ENCODE measurements around the gene HIVEP2.

The HIVEP2 gene

DNA sequence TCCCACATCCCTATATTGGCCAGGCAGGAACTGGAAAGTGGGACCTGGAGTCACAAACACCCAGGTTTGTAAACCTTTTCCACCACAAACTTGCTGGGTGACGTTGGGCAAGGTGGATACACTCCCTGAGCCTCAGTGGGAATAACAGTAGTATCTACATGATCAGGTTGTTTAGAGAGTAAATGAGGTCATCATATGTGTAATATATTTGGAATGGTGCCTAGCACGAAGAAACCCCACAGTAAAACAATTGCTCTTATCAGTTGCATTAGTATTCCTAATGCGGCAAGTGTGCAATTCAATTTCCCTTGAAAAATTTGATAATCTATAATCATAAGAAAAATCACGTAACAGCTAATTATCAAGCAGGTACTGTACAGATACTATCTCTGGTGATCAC, 51.9 kb downstream of the HIVEP2 start:
- DNase-seq (ENCODE audit: low read depth, low spot score) = no peak

DNA sequence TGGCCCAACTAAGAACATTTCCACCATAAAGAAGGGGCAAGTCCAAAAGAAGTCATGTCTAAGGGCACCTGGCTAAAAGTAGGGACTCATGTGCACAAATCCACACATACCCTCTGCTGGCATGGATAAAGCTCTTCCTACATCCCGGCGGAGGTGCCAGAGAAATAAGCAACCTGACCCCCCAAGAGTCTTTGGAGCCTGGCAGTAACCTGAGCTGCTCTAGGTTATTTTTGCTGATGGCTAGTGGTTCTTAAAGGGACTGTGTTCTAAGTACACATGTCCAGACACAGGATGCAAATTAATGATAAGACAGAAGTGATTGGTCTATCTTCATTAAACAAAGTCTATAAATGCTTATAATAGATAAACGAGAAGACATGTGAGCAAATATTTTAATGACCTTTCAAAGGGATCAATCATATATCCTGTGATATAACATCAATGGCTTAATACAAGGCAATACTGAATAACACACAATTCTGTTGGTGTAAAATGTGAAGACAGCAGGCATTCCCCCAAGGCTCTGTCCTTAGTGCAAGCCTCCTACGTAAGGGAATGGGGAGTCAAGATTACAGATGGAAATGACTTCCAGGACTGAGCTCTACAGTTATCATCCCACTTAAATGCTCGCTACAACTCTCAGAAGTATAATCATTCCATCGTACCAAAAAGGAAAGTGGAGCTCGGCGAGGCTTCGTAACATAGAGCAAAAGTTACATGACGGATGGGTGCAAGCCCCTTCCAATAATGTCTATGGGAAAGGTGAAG, 52.5 kb downstream of the HIVEP2 start:
- no peak for DNase-seq (ENCODE audit: low read depth, low spot score)

DNA sequence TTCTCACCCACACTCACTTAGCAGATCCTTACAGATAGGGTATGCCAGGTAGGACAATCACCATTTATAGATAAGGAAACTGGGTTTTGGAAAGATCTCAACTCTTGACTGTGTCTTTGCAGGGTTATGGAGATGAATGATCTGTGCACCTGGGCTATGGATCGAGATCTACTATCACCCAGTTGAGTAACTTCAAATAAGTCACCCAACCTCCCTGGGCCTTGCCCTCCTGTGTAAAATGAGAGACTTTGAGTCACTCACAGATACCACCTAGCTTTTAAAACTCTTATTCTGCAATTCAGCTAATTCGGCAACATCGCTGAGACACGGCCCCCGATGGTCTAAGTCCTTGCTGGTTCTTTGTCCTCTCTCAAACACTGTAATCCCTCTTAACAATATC, 53.5 kb downstream of the HIVEP2 start:
- DNase-seq (ENCODE audit: low read depth, low spot score) = no peak

DNA sequence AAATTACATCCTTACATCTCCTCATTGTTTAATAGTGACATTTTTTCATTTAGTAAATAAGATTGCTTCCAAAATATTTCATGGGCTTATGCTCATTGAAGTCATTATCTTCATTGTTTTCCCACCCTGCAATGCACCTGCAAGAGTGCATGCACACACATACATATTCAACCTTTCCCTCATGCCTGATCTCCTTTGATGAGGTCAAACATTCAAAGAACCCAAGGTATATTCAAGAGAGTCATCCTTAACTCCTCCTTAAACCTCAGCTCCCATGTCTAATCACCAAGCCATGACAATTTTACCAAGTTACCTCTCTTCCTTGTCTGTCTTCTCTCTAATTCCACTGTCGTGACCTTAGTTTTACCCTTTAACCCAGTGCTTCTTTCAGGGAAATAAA, 56.5 kb downstream of the HIVEP2 start:
- no peak for DNase-seq (ENCODE audit: low read depth, low spot score)

DNA sequence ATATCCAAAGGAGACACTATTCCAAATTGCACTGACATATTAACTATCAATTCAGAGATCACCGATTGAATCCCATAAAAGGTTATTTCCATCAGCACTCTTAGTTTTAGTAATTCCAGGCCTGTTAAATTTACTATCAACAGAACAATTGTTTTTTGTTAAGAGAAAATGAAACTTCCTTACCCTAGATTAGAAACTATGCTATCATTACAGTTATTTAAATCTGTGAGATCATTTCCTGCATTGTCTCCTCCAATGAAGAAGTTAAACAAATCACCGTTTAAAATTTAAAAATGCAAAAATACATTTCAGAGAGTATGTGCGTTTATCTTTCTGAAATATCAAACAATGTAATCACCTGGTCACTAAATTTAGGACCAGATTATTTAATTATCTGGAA, 57.5 kb downstream of the HIVEP2 start:
- DNase-seq (ENCODE audit: low read depth, low spot score) = no peak

DNA sequence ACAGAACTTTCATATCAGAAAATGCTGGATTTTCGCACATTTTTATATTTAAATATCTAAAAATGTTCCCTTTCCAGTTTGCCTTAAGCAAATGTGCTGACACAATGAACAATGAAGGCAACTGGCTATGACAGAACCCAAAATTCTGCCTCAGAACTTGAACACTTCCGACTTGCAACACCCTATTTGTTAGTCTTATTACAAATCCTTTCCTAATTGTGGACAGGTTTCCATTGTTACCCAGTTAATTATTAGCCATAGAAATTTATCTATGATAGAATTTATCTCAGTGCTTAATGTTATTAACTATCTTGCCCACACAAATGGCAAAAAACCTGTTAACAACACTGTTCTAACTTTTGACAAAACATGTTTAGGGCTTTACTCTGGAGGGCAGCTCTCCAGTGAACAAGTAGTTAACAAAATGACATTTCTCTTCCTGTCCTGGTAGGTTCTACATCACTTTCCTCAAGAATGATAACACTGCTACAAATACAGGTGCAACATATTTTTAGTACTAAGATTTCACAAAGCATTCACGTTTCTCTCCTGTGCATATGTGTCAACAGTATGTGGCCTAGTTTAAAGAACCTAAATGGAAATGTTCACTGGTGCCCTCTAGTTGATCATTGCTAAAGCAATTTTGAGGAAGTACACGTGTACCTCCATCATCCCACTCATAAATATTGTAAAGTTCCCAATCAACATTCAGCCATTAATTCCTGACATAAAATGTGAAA, 58.4 kb downstream of the HIVEP2 start:
- DNase-seq (ENCODE audit: low read depth, low spot score) = no peak

DNA sequence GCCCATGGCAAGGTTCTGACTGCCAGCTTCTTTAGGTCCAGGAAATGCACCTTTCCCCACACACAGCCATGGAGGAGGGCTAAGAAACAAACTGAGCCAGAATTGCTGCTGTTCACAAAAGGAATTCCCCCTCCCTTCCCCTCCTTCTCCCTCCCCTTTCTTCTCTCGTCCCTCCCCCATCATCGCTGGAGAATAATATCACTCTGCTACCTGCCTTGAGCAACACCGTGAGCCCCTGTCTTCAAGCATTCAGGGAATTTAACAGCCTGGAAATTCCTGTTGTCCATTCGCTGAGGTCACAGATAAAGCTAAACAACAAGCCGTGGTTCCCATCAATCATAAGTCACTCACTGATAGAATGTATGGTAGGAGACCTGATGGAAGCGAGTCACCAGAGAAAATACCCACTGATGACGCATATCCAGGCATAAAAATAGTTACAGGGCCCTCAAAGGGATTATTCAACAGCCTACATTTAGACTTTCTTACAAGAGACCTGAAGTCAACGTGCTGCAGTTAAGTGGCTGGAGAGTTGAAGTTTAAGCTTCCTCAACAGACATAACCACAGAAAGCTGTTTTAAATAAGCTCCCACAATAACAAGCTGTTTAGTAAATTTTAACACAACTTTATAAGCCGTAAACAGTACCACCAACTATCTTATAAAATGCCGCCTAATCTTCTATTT, 59.7 kb downstream of the HIVEP2 start:
- DNase-seq (ENCODE audit: low read depth, low spot score) = no peak

DNA sequence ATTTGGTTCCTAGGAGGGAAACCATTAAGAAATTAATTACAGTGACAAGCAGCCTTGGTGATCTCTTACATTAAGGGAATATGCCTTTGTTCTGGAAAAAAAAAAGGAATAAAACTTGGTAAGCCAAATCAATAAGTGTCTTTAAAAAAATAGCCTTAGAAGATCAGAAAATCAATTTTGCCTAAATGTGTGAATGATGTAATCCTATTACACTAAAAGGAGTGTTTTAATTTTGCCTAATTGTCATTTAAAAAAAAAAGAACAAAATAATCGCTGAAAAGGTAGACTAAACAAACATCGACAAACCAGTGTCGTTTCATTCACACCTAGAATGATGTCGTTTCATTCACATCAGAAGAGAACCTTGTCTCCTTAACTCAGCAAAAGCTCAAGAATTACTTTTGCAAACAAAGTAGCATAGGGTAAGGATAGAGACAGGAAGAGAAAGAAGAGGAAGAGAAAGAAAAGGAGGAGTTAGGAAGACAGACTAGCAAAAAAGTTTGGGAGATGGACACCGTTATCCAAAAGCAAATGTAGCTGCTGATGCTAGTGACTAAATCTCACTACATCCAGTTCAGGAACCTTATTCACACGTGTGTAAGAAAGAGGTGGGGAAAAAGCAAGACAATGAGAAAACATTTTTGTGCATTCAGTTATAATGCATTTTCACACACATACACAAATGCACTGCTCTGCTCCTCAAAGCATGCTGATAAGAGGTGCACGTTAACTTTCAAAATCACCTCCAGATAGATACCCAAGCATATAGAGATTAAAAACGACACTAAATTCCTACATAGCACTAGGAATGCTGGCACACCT, 60.6 kb downstream of the HIVEP2 start:
- no peak for DNase-seq (ENCODE audit: low read depth, low spot score)

DNA sequence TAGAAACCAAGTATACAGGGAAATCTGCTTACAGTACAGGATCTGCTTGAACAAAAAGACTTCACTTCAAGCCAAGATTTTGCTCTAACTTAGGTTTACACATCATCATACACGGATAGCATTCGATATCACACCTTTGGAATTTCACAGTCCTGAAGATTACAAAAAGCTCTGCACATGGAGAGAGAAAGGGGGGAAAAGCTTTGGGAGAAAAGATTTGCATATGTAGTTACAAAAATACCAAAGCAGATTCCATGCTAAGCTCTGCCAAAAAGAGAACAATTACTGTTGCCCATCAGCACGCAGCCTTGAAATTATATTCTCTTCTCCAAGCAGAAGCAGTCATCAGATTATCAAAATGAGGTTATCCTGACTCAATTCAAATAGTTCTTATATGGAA, 62.0 kb downstream of the HIVEP2 start:
- DNase-seq (ENCODE audit: low read depth, low spot score) = no peak

DNA sequence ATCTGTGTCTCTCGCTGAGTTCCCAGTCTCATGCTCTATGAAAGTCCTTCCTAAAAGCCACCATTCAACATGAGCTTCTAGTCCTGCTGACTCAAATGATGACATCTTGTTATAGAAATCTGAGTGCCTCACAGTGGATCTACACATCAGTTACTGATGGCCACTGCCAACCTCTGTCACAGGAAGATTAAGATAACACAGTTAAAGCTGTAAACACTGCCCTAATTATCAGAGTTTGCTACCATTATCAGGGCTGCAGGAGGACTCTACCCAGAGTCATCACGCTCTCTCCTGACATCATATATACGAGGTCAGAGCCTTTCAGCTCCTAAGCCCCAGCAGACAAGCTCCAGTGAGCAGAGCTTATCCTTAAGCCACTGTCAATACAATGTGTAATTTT, 63.2 kb downstream of the HIVEP2 start:
- no peak for DNase-seq (ENCODE audit: low read depth, low spot score)

DNA sequence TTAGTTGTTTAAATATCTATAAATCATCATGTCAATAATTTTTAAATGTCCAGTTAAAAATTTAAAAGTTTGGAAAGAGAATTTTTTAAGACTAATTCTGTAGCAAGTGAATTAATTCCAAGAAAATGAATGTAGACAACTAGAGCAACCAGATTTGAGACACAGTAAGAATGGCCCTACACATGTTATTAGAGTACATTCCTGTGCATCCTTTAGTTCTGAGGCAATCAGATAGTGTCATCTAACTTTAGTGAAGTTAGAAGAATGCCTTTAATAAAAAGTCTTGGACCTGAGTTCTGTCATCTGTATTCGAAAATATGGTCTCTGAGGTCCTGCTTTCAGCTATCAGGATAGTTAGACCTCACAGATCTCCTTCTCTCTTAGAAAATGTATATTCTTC, 63.7 kb downstream of the HIVEP2 start:
- no peak for DNase-seq (ENCODE audit: low read depth, low spot score)

DNA sequence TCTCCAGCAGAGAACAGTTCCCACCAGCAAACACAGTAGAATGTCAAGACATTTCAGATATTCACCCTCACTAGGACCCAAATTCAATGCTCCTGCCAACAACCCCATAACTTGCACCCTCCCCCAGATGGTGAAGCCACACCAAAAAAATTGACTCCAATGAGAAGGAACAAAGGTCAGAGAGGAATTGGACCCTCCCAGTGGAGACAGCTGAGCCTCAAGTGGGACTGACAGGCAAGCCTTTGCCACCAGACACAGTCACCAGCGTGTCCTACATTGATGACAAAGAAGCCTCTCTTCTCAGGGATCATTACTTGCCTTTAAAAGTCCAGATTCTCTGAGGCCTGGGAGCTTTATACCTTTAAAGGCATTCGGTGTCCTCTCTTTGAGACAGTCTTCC, 64.8 kb downstream of the HIVEP2 start:
- DNase-seq (ENCODE audit: low read depth, low spot score) = no peak

DNA sequence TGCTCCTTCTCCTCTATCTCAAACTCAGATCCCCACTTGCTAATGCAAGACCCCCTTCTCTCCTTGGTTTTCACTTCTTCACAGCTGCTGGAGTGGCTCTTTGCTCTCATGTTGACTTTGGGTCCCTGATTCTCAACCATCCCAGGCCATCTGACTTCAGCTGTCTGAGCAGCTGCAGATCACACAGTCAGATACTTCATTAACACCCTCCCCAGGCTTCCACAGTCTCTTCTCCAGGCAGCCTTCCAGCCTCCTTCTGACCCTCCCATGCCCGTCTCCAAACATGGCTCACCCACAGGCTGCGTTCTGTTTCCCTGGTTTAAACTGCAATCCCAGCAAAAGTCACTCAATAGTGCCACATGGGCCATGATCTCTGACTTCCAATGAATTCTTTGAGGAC, 65.4 kb downstream of the HIVEP2 start:
- DNase-seq (ENCODE audit: low read depth, low spot score) = no peak

DNA sequence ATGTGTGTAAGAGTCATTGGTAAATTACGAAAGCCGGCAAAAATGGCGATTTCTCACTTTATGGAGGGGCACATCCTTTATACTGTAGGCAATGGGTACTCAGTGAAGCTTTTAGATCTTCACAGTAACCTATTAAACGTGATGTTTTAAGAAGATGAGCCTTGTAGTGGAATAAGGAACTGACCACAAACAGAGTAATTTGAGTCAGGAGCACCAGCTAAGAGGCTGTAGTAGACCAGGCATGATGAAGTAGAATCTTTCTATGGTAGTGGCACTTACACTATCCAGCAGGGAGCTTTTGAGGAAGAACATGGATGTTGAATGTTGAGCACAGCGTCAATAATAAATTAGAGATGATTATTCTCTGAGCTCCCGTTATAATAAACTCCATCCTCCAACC, 65.9 kb downstream of the HIVEP2 start:
- DNase-seq (ENCODE audit: low read depth, low spot score) = no peak

DNA sequence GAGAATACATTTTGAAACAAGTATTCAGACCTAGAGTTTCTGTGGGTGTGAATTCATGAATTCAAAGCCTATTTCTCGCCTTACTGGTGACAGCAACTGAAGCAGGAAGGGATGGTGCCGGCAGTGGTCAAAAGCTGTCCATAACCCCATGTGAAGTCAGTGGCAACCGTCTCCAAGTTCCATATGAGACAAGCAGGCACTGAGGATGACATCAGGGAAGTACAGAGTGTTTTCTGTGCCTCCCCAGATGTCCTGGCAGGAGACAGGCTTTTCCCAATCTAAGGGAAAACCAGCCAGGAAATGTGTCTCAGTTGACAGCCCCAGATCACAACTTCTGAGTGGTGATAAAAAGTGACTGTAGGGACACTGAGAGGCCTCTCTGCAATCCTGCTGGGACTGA, 66.6 kb downstream of the HIVEP2 start:
- no peak for DNase-seq (ENCODE audit: low read depth, low spot score)

DNA sequence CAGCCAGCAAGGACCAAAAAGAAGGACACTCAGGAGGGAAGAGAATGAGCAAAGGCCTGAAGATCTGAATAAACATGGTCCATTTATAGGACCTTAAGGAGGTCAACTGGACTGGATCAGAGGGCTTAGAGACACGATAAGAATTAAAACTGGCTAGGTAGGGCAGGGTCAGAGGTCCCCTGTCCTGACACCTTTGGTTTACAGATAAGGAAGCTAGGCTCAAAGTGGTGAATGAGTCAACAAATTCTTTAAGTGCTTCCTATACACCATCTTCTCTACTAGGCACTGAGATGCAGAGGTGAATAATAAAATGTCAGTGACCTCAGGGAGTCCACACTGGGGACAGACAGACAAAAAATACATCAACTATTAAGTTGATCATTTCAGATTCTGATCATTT, 70.3 kb downstream of the HIVEP2 start:
- no peak for DNase-seq (ENCODE audit: low read depth, low spot score)

DNA sequence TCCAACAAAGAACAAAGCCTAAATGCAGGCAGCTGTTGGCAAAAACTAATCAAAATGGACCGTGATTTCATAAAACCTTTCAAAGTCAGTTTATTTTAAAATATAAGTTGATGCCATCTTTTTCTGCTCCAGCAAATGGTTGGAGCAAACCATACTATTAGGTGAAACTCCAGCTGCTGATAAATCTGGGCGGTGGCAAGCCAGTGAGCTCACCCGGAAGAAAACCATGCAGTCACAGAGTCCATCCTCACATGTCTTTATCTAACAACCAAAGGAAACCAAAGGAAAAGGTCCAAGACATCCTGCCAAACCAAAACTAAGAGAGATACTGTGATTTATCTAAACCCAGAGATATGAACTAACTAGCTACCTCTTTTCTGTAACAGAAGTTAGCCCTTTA, 72.6 kb downstream of the HIVEP2 start:
- DNase-seq (ENCODE audit: low read depth, low spot score) = no peak

DNA sequence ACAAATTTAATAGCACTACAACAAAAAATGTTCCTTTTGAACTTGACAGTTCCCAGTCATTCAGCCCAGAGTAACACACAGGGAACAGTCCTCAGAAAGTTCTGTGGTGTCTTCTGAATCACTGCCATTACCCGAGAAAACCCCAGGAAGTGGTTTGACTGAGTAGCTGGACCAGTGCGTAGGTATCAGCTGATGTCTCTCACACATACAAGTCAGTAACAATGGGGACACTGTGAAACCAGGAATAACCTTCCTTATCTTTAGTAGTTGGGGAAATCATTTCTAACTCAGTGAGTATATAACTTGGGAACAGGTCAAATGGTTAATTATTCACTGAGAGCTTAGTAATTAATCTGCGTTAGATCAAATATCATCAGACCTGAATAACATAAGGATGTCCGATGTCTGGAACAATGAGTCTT, 73.1 kb downstream of the HIVEP2 start:
- DNase-seq (ENCODE audit: low read depth, low spot score) = no peak

DNA sequence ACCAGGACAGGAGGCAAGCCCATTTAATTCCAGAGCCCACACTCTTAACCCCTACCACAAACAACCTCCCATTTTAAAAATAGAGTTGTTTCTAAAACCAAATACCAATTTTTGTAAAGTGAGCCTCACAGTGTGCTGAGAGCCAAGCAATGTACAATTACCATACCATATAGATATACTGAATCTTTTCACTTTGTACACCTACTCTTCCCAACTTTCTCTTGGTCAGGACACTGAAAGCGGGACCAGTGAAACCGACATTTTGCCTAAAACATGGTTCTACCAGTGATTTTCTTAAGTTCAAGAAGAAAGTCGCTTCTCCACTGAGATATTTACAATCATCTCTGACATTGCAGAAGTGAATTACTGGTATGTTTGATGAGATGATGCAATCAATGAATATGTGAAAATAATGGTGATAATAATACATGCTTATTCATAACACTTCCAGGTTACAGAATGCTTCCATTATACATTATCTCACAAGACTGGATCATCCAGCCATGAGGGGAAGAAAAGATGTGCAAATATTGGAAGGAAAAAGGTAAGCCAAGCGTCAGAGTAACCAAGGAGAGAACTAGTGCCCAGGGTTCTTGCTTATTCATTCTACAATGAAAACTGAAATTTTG, 74.1 kb downstream of the HIVEP2 start:
- no peak for DNase-seq (ENCODE audit: low read depth, low spot score)

DNA sequence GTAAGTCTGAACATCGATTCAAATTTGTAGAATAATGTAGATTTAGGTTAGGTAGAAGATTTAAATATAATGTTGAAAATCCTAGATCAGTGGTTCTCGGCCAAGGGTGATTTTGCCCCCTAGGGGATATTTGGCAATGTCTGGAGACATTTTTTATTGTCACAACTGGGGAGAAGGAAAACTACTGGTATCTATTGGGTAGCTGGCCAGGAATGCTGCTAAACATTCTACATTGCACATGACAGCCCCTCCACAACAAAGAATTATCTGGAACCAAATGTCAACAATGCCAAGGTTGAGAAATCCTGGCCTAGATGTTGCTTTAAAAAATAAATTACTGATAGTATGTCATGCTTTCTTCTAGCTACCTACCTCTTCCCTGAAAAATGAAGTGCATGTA, 76.1 kb downstream of the HIVEP2 start:
- no peak for DNase-seq (ENCODE audit: low read depth, low spot score)

DNA sequence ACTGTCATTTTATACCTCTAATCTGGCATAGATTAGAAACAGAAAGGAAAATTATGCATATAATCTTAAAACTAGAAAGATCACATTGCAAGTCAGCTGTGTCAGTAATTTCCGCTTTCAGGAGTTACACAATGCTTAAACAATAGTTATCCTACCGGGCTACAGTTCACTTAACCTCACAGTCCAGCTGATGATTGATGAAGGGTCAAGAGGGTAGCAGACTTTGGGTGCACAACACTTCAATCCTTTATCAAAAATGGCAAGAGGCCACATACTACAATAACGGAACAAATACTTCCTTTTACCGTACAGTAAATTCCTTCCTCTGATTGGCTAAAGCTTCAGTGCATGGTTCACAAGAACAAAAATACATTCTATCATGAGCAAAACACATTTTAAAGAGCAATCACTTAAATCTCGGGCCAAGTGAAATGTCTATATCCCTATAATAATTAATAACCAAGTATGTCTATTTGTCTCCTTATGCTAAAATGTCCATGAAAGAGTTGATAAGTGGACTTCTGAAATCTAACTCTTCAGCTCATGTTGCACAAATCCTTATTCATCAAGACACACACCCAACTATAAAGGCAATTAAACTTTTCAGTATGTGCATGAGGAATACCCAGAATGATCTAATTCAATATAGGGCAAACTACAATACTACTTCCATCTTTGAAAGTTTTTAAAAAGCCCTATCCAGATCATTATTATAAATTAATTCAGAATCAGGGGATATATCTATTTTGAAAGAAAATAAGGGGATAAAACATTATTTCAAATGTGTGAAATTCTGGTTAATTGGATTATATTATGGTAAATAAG, 76.8 kb downstream of the HIVEP2 start:
- no peak for DNase-seq (ENCODE audit: low read depth, low spot score)

Data from activated naive CD8-positive, alpha-beta T cell treated with anti-CD3 and anti-CD28 coated beads, Interleukin-2, amount 50 U/mL, for 16 hours (primary cell).